Stomach smooth muscle (tissue), 2 donors: Measurements from ENCODE around the gene GPBP1.

Experiments
- H3K27ac ChIP-seq: one replicate; pipeline ENCODE4 v1.7.0; 2013; ENCODE audit warnings: mild to moderate bottlenecking, low read length, inconsistent platforms
- H3K27me3 ChIP-seq, 2 donors: one replicate each; pipeline ENCODE4 v1.7.0; 2013; ENCODE audit warnings: low read length in 2 of 2; ENCODE audit not compliant: insufficient read depth in 2 of 2, control insufficient read depth in 1 of 2
- H3K36me3 ChIP-seq, 2 donors: one replicate each; pipeline ENCODE4 v1.7.0; 2013; ENCODE audit warnings: low read length in 2 of 2; ENCODE audit not compliant: control insufficient read depth in 2 of 2, insufficient read depth in 2 of 2
- H3K4me1 ChIP-seq: one replicate; pipeline ENCODE4 v1.7.0; 2013; ENCODE audit warnings: low read length; ENCODE audit not compliant: control insufficient read depth, insufficient read depth
- H3K4me3 ChIP-seq, 2 donors: one replicate each; pipeline ENCODE4 v1.7.0; 2013; ENCODE audit warnings: low read length in 2 of 2
- H3K9ac ChIP-seq, 2 donors: one replicate each; pipeline ENCODE4 v1.7.0; 2013; ENCODE audit warnings: low read length in 2 of 2, mild to moderate bottlenecking in 1 of 2
- H3K9me3 ChIP-seq, 2 donors: one replicate each; pipeline ENCODE4 v1.7.0; 2013; ENCODE audit warnings: low read length in 2 of 2; ENCODE audit not compliant: control insufficient read depth in 2 of 2
- donor health status: healthy.
- donor health status: Pancreatic carcinoma.

GPBP1 gene

DNA sequence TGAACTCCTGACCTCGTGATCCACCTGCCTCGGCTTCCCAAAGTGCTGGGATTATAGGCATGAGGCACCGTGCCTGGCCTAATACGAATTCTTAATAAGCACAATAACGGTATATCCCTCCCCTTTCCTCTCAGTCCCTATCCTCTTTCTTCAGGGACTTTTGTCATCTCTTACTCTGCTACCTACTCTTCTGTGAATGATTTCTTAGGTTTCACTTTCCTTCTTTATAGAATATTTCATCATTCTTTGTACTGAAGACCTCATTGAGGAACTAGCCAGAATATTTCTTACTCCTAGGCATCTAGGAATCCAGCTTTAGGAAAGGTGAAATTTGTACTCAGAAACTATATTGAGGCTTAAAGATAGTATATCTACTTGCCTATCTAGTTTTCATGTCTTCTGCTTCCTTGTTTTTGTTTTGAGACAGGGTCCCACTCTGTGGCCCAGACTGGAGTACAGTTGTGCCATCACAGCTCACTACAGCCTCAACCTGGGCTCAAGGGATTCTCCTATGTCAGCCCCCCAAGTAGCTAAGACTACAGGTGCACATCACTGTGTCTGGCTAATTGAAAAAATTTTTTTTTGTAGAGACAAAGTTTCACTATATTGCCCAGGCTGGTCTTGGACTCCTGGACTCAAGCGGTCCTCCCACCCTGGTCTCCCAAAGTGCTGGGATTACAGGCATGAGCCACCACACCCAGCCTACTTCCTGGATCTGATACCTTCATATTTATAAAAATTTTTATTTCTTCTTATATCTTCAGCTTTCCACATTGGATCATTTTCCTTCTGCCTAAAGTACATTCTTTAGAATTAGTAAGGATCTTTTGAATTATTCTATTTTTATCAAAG lies 69.7 kb downstream of the GPBP1 start:
- no peaks in the 10 kb centered on the region for H3K9me3 ChIP-seq
- peaks cover 10 to 11% of the 10 kb centered on the region in 2 donors for H3K36me3 ChIP-seq
- no peak overlapping the region for H3K27ac ChIP-seq
- no peaks in the 10 kb centered on the region for H3K27me3 ChIP-seq
- no peak overlapping the region for H3K4me3 ChIP-seq
- H3K4me1 ChIP-seq: no peaks in the 10 kb centered on the region
- no peak overlapping the region for H3K9ac ChIP-seq

DNA sequence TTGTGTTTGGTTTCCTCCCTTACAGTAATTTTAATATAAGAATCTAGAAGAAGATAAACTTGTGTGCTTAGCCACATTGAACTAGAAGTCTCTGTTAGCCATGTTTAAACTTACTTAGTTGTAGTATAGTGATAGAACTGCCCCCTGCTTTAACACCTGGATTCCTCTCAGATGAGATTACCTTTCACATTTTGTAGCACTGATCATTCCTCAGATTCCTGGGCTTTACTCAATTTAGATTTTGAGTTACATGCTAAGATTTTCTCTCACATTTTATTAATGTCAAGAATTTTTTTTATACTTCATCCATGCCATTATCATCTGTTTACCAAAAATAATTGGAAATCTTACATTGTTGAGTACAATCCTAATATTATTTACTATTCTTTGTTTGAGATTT lies 70.5 kb downstream of the GPBP1 start:
- Histone ChIP-seq H3K4me1 (no peaks in the 10 kb centered on the region), H3K27ac (no peak overlapping the region), H3K36me3 (peaks cover 10 to 11% of the 10 kb centered on the region in 2 donors), H3K9me3 (no peaks in the 10 kb centered on the region), H3K4me3 (no peak overlapping the region), H3K9ac (no peak overlapping the region), H3K27me3 (no peaks in the 10 kb centered on the region)

DNA sequence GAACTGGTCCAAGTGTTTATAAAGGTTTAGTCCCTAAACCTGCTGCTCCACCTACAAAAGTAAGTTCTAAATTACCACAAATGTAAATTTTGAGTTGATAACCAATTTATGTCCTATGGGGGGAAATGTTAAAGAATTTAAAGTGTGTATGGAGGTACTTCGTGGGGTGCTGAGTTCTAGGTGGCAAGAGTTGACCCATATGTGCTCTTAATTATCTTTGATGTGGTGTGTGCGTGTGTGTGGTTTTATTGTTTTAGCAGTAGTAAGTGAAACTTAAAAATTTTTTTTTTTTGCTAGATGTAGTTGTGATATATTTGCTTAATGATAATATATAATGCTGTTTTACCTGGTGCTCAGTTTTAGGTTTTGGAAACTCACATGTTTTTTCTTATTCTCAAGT lies 72.6 kb downstream of the GPBP1 start:
- Histone ChIP-seq H3K4me3 (no peak overlapping the region), H3K27me3 (no peaks in the 10 kb centered on the region), H3K27ac (no peak overlapping the region), H3K9me3 (no peaks in the 10 kb centered on the region), H3K9ac (no peak overlapping the region), H3K4me1 (no peaks in the 10 kb centered on the region), H3K36me3 (peaks cover 13 to 18% of the 10 kb centered on the region in 2 donors)

- Histone ChIP-seq H3K9ac (no peak overlapping the region), H3K27me3 (no peaks in the 10 kb centered on the region), H3K4me3 (no peak overlapping the region), H3K36me3 (peaks cover 17 to 25% of the 10 kb centered on the region in 2 donors), H3K27ac (no peak overlapping the region), H3K9me3 (no peaks in the 10 kb centered on the region), H3K4me1 (no peaks in the 10 kb centered on the region)
Measured at GRCh38 chr5:57247765-57248164, 73.9 kb downstream of the GPBP1 start.

DNA sequence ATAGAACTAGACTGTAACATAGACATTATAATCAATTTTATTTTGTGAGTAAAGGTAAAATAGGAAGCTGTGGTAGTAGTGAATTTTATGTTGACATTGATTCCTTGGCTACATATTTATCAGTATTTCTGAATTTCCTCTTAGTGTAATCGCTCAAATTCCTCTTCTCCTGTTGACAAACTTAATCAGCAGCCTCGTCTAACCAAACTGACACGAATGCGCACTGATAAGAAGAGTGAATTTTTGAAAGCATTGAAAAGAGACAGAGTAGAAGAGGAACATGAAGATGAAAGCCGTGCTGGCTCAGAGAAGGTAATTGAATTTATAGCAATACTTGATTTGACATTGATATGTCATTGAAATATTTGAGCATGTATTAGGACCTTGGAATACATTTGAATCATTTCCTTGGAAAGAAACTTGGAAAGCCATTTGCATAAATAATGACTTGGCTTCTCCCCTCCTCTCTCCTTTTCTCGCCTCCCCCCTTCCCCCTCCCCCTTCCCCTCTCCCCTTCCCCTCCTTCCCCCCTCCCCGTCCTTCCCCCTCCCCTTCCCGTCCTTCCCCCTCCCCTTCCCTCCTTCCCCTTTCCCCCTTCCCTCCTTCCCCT lies 75.5 kb downstream of the GPBP1 start:
- no peaks in the 10 kb centered on the region for H3K4me1 ChIP-seq
- peaks cover 17 to 30% of the 10 kb centered on the region in 2 donors for H3K36me3 ChIP-seq
- no peak overlapping the region for H3K9ac ChIP-seq
- no peaks in the 10 kb centered on the region for H3K9me3 ChIP-seq
- no peaks in the 10 kb centered on the region for H3K27me3 ChIP-seq
- no peak overlapping the region for H3K27ac ChIP-seq
- no peak overlapping the region for H3K4me3 ChIP-seq

DNA sequence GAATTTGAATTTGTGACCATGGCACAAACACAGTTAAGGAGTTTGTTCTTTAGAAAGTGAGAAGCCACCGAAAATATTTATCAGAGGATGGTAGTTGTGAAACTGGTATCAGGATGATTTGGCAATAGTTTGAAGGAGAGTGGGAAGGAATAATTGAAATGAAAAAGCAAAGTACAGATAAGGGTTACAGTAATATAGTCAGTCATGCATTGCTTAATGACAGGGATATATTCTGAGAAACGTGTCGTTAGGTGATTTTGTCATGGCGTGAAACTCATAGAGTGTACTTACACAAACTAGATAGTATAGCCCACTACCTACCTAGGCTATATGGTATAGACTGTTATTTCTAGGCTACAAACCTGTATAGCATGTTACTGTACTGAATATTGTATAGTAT lies 84.2 kb downstream of the GPBP1 start:
- Histone ChIP-seq H3K4me3 (no peak overlapping the region), H3K9ac (no peak overlapping the region), H3K27ac (no peak overlapping the region), H3K9me3 (no peaks in the 10 kb centered on the region), H3K27me3 (no peaks in the 10 kb centered on the region), H3K36me3 (peaks cover 13 to 23% of the 10 kb centered on the region in 2 donors), H3K4me1 (no peaks in the 10 kb centered on the region)

DNA sequence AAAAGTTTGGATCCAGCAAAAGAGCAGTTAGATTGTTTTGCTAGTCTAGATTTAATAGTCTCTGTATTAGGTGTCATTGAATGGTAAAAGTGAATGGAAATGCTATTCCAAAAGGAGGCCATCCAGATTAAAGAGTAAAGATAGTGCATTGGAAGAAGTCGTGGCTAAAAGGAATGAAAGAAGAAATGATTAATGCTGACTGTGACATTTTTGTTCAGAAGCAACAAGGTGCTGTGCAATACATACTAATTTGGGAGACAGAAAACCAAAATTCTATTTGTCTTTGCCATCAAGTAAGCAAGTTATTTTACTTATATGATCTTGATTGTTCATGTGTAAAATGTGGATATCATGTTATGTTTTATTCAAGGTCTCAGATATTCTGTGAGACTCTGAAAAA lies 85.1 kb downstream of the GPBP1 start:
- Histone ChIP-seq H3K4me1 (no peaks in the 10 kb centered on the region), H3K27ac (no peak overlapping the region), H3K4me3 (no peak overlapping the region), H3K9ac (no peak overlapping the region), H3K36me3 (peaks cover 13 to 27% of the 10 kb centered on the region in 2 donors), H3K9me3 (no peaks in the 10 kb centered on the region), H3K27me3 (no peaks in the 10 kb centered on the region)

- Histone ChIP-seq H3K4me3 (no peak overlapping the region), H3K27ac (no peak overlapping the region), H3K9me3 (no peaks in the 10 kb centered on the region), H3K9ac (no peak overlapping the region), H3K4me1 (no peaks in the 10 kb centered on the region), H3K27me3 (no peaks in the 10 kb centered on the region), H3K36me3 (peaks cover 17 to 24% of the 10 kb centered on the region in 2 donors)
Measured at GRCh38 chr5:57259704-57260103, 85.8 kb downstream of the GPBP1 start.

DNA sequence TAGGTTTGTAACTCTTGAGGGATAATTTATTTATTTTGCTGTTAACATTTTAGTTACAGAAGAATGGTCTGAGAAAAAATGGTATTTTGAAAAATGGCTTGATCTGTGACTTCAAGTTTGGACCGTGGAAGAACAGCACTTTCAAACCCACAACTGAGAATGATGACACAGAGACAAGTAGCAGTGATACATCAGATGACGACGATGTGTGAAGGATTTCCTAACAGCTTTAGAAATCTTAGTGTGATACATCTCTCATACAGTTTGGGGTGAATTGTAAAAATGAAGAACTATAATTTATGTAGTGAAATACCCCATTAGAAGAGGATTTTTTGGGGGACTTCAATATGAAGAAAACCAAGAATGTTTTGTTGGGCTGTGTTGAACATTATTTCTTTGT lies 88.7 kb downstream of the GPBP1 start:
- no peak overlapping the region for H3K9ac ChIP-seq
- H3K36me3 ChIP-seq: peaks cover 13 to 21% of the 10 kb centered on the region in 2 donors
- no peak overlapping the region for H3K27ac ChIP-seq
- H3K4me1 ChIP-seq: no peaks in the 10 kb centered on the region
- H3K9me3 ChIP-seq: no peaks in the 10 kb centered on the region
- no peaks in the 10 kb centered on the region for H3K27me3 ChIP-seq
- no peak overlapping the region for H3K4me3 ChIP-seq

DNA sequence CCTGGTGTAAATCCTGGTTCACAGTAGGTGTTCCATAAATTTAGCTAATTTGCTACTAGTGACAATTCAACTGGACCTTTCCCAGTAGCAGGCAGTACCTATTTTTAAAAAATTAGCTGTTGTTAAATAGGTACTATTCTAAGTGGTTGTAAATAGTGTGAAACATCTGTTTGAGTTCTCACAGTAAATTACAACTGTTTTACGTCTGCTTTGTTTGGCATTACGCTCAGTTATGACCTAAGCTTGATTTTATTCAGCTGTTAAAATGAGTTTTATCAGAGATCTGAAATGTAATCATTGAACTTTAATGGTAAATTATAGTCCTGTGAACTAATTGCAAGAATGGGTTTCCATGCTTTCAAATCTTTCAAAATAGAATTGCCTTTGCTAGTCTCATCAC lies 93.9 kb downstream of the GPBP1 start:
- Histone ChIP-seq H3K36me3 (peaks cover 4 to 9% of the 10 kb centered on the region in 2 donors), H3K9me3 (no peaks in the 10 kb centered on the region), H3K27ac (no peak overlapping the region), H3K4me1 (no peaks in the 10 kb centered on the region), H3K9ac (no peak overlapping the region), H3K27me3 (no peaks in the 10 kb centered on the region), H3K4me3 (no peak overlapping the region)

- no peaks in the 10 kb centered on the region for H3K27me3 ChIP-seq
- no peak overlapping the region for H3K27ac ChIP-seq
- no peaks in the 10 kb centered on the region for H3K9me3 ChIP-seq
- no peaks in the 10 kb centered on the region for H3K36me3 ChIP-seq
- no peaks in the 10 kb centered on the region for H3K4me1 ChIP-seq
- H3K9ac ChIP-seq: no peak overlapping the region
- H3K4me3 ChIP-seq: no peak overlapping the region
Measured at GRCh38 chr5:57276353-57276752, 102.5 kb downstream of the GPBP1 start.
